ENCODE results near the gene BTBD6. TPM values are rescaled to one million over a fixed set of nuclear protein-coding genes. Genes with fewer than 3 reads are reported as not detected.

BTBD6 gene
- polyA plus RNA-seq, 1 experiment, result 27.3 TPM

- Histone ChIP-seq H3K9me3 (ENCODE audit: control insufficient read depth, insufficient read depth, low read length) (no peaks in the 10 kb centered on the region), H3K27me3 (ENCODE audit: control insufficient read depth, insufficient read depth, low read length) (no peaks in the 10 kb centered on the region), H3K4me3 (ENCODE audit: low read depth, low read length) (no peak overlapping the region), H3K27ac (ENCODE audit: low read depth, low read length) (no peak overlapping the region)
- CTCF ChIA-PET, result no interaction called here
- POLR2A ChIA-PET, result no interaction called here
- no peak for TF ChIP-seq CTCF (IDR thresholded peaks at IDR 0.05; ENCODE audit: low read depth, low read length)
- no peak for DNase-seq (ENCODE audit: low read depth, low spot score)
These were observed 21.1 kb downstream of the BTBD6 start for GRCh38 chr14:105269405-105269804.

- no peak for DNase-seq (ENCODE audit: low read depth, low spot score)
- TF ChIP-seq CTCF (IDR thresholded peaks at IDR 0.05; ENCODE audit: low read depth, low read length), result no peak
- CTCF ChIA-PET, result no interaction called here
- POLR2A ChIA-PET, result interaction anchor here (0.6 kb wide), 1 partner anchor 248 kb away, joined by 4 read pairs; no protein-coding TSS in a partner anchor
- Histone ChIP-seq H3K9me3 (ENCODE audit: control insufficient read depth, insufficient read depth, low read length) (no peaks in the 10 kb centered on the region), H3K4me3 (ENCODE audit: low read depth, low read length) (no peak overlapping the region), H3K27ac (ENCODE audit: low read depth, low read length) (no peak overlapping the region), H3K27me3 (ENCODE audit: control insufficient read depth, insufficient read depth, low read length) (no peaks in the 10 kb centered on the region)
These were observed 23.0 kb downstream of the BTBD6 start for GRCh38 chr14:105271224-105271890.

- Histone ChIP-seq H3K27me3 (ENCODE audit: control insufficient read depth, insufficient read depth, low read length) (no peaks in the 10 kb centered on the region), H3K4me3 (ENCODE audit: low read depth, low read length) (no peak overlapping the region), H3K27ac (ENCODE audit: low read depth, low read length) (no peak overlapping the region), H3K9me3 (ENCODE audit: control insufficient read depth, insufficient read depth, low read length) (no peaks in the 10 kb centered on the region)
- ChIA-PET POLR2A (no interaction called here), CTCF (no interaction called here)
- TF ChIP-seq CTCF (IDR thresholded peaks at IDR 0.05; ENCODE audit: low read depth, low read length), result no peak
- no peak for DNase-seq (ENCODE audit: low read depth, low spot score)
These were observed 24.3 kb downstream of the BTBD6 start for GRCh38 chr14:105272623-105273022.

- no peaks in the 10 kb centered on the region for H3K27me3 ChIP-seq (ENCODE audit: control insufficient read depth, insufficient read depth, low read length)
- no peak for TF ChIP-seq CTCF (IDR thresholded peaks at IDR 0.05; ENCODE audit: low read depth, low read length)
- CTCF ChIA-PET, result no interaction called here
- no peak overlapping the region for H3K4me3 ChIP-seq (ENCODE audit: low read depth, low read length)
- H3K27ac ChIP-seq (ENCODE audit: low read depth, low read length), result no peak overlapping the region
- no peak for DNase-seq (ENCODE audit: low read depth, low spot score)
- H3K9me3 ChIP-seq (ENCODE audit: control insufficient read depth, insufficient read depth, low read length), result no peaks in the 10 kb centered on the region
- POLR2A ChIA-PET, result no interaction called here
These were observed 24.7 kb downstream of the BTBD6 start for GRCh38 chr14:105273062-105273461.

- H3K4me3 ChIP-seq (ENCODE audit: low read depth, low read length), result no peak overlapping the region
- H3K27ac ChIP-seq (ENCODE audit: low read depth, low read length), result no peak overlapping the region
- ChIA-PET CTCF (interaction anchor here (1.1 kb wide), 1 partner anchor 184 kb away, joined by 3 read pairs; no protein-coding TSS in a partner anchor), POLR2A (no interaction called here)
- H3K27me3 ChIP-seq (ENCODE audit: control insufficient read depth, insufficient read depth, low read length), result no peaks in the 10 kb centered on the region
- H3K9me3 ChIP-seq (ENCODE audit: control insufficient read depth, insufficient read depth, low read length), result no peaks in the 10 kb centered on the region
- DNase-seq (ENCODE audit: low read depth, low spot score), result no peak
- TF ChIP-seq CTCF (IDR thresholded peaks at IDR 0.05; ENCODE audit: low read depth, low read length), result no peak
These were observed 26.3 kb downstream of the BTBD6 start for GRCh38 chr14:105274637-105275036.

All from AG04450 (cell line).